DND-41 (cell line): ENCODE results near the gene C1orf105.

Experiments used
- CTCF ChIP-seq: IDR thresholded peaks from 2 replicates; pipeline ENCODE4 v1.5.1; 2012; ENCODE audit warnings: borderline replicate concordance, low read length, moderate library complexity, mild to moderate bottlenecking; ENCODE audit not compliant: poor library complexity, severe bottlenecking; ENCODE audit errors: extremely low read depth
- EZH2 ChIP-seq: IDR thresholded peaks from 3 replicates; pipeline ENCODE4 v1.6.1; 2012; ENCODE audit warnings: borderline replicate concordance, low read depth, mild to moderate bottlenecking, moderate library complexity, low read length, inconsistent platforms; ENCODE audit not compliant: severe bottlenecking

GRCh38 chr1:172513479-172513878 is 93.0 kb downstream of the C1orf105 start:
- no peak for TF ChIP-seq CTCF
- TF ChIP-seq EZH2, result no peak
